IPS-18a (cell line): ENCODE results near the gene BICD1.

ENCODE experiments used
- H3K27ac ChIP-seq: one replicate; pipeline ENCODE4 v1.5.1; 2013; ENCODE audit warnings: low read length
- H3K27me3 ChIP-seq: one replicate; pipeline ENCODE4 v1.6.1; 2013; ENCODE audit warnings: mild to moderate bottlenecking, low read length; ENCODE audit not compliant: control insufficient read depth, insufficient read depth
- H3K36me3 ChIP-seq: one replicate; pipeline ENCODE4 v1.6.1; 2013; ENCODE audit warnings: low read depth, low read length; ENCODE audit not compliant: control insufficient read depth
- H3K4me1 ChIP-seq: one replicate; pipeline ENCODE4 v1.6.1; 2013; ENCODE audit warnings: low read depth, low read length; ENCODE audit not compliant: control insufficient read depth
- H3K4me3 ChIP-seq: one replicate; pipeline ENCODE4 v1.5.1; 2013; ENCODE audit warnings: low read length
- H3K9ac ChIP-seq: one replicate; pipeline ENCODE4 v1.6.1; 2013; ENCODE audit warnings: mild to moderate bottlenecking, low read length, moderate library complexity
- H3K9me3 ChIP-seq: one replicate; pipeline ENCODE4 v1.6.1; 2013; ENCODE audit warnings: low read depth, low read length; ENCODE audit not compliant: control insufficient read depth

Gene BICD1

GRCh38 chr12:32331133-32331532 is 224.5 kb downstream of the BICD1 start:
- H3K27me3 ChIP-seq = no peaks in the 10 kb centered on the region
- H3K9me3 ChIP-seq = no peaks in the 10 kb centered on the region
- H3K4me3 ChIP-seq = no peak overlapping the region
- H3K36me3 ChIP-seq = peaks cover 5% of the 10 kb centered on the region
- H3K9ac ChIP-seq = no peak overlapping the region
- H3K27ac ChIP-seq = no peak overlapping the region
- peaks cover 3% of the 10 kb centered on the region for H3K4me1 ChIP-seq

DNA sequence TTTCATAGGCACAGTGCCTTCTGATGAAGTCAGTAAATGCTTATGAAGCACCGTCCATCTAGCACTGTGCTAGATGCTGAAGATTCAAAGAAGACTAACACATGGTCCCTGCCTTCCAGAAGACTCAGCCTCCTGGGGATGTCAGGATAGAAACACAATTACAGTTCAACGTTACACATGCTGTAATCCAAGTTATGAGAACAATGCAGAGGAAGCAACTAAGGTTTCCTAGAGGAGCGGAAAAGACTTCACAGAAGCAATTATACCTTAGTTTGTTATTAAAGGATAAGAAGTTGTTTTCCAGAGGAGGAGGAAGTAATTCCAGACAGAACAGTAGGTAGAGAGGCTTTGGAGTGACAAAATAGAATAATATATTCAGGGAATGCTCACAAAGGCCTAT is 225.8 kb downstream of the BICD1 start:
- no peak overlapping the region for H3K27ac ChIP-seq
- peaks cover 3% of the 10 kb centered on the region for H3K4me1 ChIP-seq

DNA sequence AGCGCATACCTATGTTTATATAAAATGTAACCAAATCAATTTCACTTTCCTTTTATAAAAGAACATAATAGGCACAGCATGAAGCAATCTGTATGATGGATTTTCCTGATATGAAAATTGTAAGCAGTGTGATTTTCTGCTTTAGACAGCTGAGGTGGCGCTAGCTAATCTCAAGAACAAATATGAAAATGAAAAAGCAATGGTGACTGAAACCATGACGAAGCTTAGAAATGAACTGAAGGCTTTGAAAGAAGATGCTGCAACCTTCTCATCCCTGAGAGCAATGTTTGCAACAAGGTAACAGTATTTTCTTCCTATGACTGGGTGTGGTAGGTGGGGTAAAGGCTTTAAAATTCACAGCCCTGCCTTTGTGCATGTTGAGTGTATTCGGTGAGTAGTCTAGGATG is 227.7 kb downstream of the BICD1 start:
- H3K27me3 ChIP-seq = no peaks in the 10 kb centered on the region
- H3K27ac ChIP-seq = no peak overlapping the region
- H3K36me3 ChIP-seq = peaks cover 12% of the 10 kb centered on the region
- no peak overlapping the region for H3K9ac ChIP-seq
- H3K4me1 ChIP-seq = peaks cover 3% of the 10 kb centered on the region
- no peak overlapping the region for H3K4me3 ChIP-seq
- no peaks in the 10 kb centered on the region for H3K9me3 ChIP-seq

More for the DNA sequence above, 225.8 kb downstream of the BICD1 start:
- H3K4me3 ChIP-seq = no peak overlapping the region
- no peaks in the 10 kb centered on the region for H3K9me3 ChIP-seq
- H3K27me3 ChIP-seq = no peaks in the 10 kb centered on the region
- H3K9ac ChIP-seq = no peak overlapping the region
- peaks cover 7% of the 10 kb centered on the region for H3K36me3 ChIP-seq

DNA sequence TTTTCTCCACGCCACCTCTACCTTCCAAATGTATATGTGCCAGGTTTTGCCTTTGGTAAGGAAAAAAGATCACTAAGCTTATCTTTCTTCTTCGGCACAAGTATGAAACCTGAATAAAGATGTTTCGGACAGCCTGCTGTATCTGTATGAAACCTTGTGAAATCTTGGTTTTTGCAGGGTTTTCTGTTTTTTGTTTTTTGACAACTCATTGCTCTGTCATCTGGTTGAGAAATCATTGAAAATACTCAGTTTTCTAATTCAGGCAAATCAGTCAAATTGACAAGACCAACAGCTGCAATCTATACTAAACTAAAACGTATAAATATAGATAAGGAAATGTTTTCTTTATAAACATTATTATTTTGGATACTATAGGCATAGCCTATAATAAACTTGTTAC is 229.6 kb downstream of the BICD1 start:
- Histone ChIP-seq H3K4me3 (no peak overlapping the region), H3K9ac (no peak overlapping the region), H3K27me3 (no peaks in the 10 kb centered on the region), H3K4me1 (peaks cover 3% of the 10 kb centered on the region), H3K36me3 (peaks cover 15% of the 10 kb centered on the region), H3K27ac (no peak overlapping the region), H3K9me3 (no peaks in the 10 kb centered on the region)

- H3K4me1 ChIP-seq = no peaks in the 10 kb centered on the region
- H3K27me3 ChIP-seq = no peaks in the 10 kb centered on the region
- H3K9ac ChIP-seq = no peak overlapping the region
- no peak overlapping the region for H3K4me3 ChIP-seq
- H3K36me3 ChIP-seq = peaks cover 3% of the 10 kb centered on the region
- H3K27ac ChIP-seq = no peak overlapping the region
- H3K9me3 ChIP-seq = no peaks in the 10 kb centered on the region
Observed at GRCh38 chr12:32343496-32343895, 236.8 kb downstream of the BICD1 start.

GRCh38 chr12:32344047-32344446 is 237.4 kb downstream of the BICD1 start:
- Histone ChIP-seq H3K9me3 (no peaks in the 10 kb centered on the region), H3K27ac (no peak overlapping the region), H3K4me3 (no peak overlapping the region), H3K9ac (no peak overlapping the region), H3K4me1 (no peaks in the 10 kb centered on the region), H3K36me3 (peaks cover 3% of the 10 kb centered on the region), H3K27me3 (no peaks in the 10 kb centered on the region)

- Histone ChIP-seq H3K4me3 (no peak overlapping the region), H3K9me3 (no peaks in the 10 kb centered on the region), H3K27me3 (no peaks in the 10 kb centered on the region), H3K9ac (no peak overlapping the region), H3K27ac (no peak overlapping the region), H3K4me1 (no peaks in the 10 kb centered on the region), H3K36me3 (no peaks in the 10 kb centered on the region)
Observed at GRCh38 chr12:32353540-32353939, 246.9 kb downstream of the BICD1 start.

DNA sequence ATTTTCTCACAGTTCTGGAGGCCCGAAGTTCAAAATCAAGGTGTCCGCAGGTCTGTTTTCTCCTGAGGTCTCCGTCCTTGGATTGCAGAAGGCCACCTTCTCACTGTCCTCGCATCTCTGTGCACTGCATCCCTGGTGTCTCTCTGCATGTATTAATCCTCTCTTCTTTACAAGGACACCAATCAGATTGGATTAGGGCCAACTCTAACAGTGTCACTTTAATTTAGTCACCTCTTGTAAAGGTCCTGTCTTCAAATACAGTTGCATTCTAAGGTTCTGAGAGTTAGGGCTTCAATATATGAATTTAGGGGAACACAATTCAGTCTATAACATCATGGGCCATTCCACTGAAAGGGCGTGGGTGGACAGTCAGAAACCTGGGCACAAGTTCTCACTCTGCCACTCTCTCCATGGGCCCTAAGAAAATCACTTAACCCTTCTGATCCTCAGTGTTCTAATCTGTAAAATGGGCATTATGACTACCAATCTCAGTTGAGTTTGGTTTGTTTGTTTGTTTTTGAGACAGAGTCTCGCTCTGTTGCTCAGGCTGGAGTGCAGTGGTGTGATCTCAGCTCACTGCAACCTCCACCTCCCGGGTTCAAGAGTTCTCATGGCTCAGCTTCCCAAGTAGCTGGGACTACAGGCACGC is 251.1 kb downstream of the BICD1 start:
- Histone ChIP-seq H3K4me3 (no peak overlapping the region), H3K4me1 (peaks cover 5% of the 10 kb centered on the region), H3K36me3 (no peaks in the 10 kb centered on the region)

DNA sequence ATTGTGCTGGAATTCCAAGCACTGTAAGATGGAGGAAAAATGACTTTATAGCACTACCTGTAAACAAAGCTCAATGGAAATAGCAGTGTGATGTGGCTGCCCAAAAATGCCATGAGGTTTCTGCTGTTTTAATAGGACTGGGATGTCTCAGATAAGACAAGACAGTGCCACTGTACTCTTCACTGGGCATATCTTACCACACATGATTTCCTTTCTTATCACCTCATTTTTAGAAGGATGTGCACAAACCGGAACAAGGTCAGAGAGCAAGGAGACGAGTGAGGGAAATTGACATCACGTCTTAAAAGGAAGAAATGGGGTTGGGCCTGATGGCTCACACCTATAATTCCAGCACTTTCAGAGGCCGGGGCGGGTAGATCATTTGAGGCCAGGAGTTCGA is 254.3 kb downstream of the BICD1 start:
- Histone ChIP-seq H3K9ac (no peak overlapping the region), H3K4me1 (peaks cover 18% of the 10 kb centered on the region), H3K27me3 (no peaks in the 10 kb centered on the region), H3K4me3 (no peak overlapping the region), H3K36me3 (no peaks in the 10 kb centered on the region), H3K9me3 (no peaks in the 10 kb centered on the region), H3K27ac (no peak overlapping the region)

More for the DNA sequence above, 251.1 kb downstream of the BICD1 start:
- H3K9me3 ChIP-seq = no peaks in the 10 kb centered on the region
- no peak overlapping the region for H3K9ac ChIP-seq
- H3K27ac ChIP-seq = no peak overlapping the region
- H3K27me3 ChIP-seq = no peaks in the 10 kb centered on the region

- no peaks in the 10 kb centered on the region for H3K36me3 ChIP-seq
- H3K27me3 ChIP-seq = no peaks in the 10 kb centered on the region
- H3K4me1 ChIP-seq = peaks cover 20% of the 10 kb centered on the region
- H3K4me3 ChIP-seq = no peak overlapping the region
- H3K9ac ChIP-seq = no peak overlapping the region
- no peaks in the 10 kb centered on the region for H3K9me3 ChIP-seq
- no peak overlapping the region for H3K27ac ChIP-seq
Observed at GRCh38 chr12:32362892-32363291, 256.2 kb downstream of the BICD1 start.

- Histone ChIP-seq H3K4me3 (no peak overlapping the region), H3K9ac (no peak overlapping the region), H3K27ac (no peak overlapping the region), H3K4me1 (peaks cover 20% of the 10 kb centered on the region), H3K27me3 (no peaks in the 10 kb centered on the region), H3K36me3 (no peaks in the 10 kb centered on the region), H3K9me3 (no peaks in the 10 kb centered on the region)
Observed at GRCh38 chr12:32365473-32366064, 258.9 kb downstream of the BICD1 start.

DNA sequence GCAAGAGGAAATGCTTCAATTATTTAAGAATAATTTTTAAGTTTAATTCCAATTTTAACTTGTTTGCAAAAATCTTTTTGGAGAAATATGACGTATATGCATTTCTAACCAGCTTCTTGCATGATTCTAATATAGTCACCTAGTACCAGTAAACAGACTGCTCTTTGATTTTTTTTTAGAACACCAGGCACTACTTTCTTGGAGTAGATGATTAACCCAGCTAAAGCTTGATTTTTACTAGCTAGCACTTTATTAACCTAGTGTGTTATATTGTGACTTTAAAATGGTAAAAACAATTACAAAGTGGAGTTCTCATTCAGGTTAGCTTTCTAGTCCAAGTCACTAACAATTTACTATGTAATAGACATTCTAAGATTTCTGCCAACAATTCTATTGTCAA is 260.1 kb downstream of the BICD1 start:
- H3K9me3 ChIP-seq = no peaks in the 10 kb centered on the region
- no peak overlapping the region for H3K4me3 ChIP-seq
- H3K36me3 ChIP-seq = no peaks in the 10 kb centered on the region
- no peak overlapping the region for H3K9ac ChIP-seq
- no peaks in the 10 kb centered on the region for H3K27me3 ChIP-seq
- H3K4me1 ChIP-seq = peaks cover 20% of the 10 kb centered on the region
- no peak overlapping the region for H3K27ac ChIP-seq
